Smooth muscle cell (in vitro differentiated cells): Measurements from ENCODE around the gene DOCK11. TPM values are rescaled to one million over a fixed set of nuclear protein-coding genes. Genes with fewer than 3 reads are reported as not detected.
"Not testable (repeated sequence)": the region's sequence is repeated elsewhere in the genome, so short reads cannot be mapped to it uniquely, and the experiment has no call there.

Experiments used
- DNase-seq: peaks from one replicate; lab custom pipeline; 2025; ENCODE audit not compliant: unreplicated experiment; lab: John Stamatoyannopoulos, UW
- H2AFZ ChIP-seq: fragments of 200-600 bp; sonication (generic); 2 replicates; pipeline ENCODE4 v1.6.0; 2016; ENCODE audit warnings: antibody characterized with exemption, low read depth, mild to moderate bottlenecking
- H3F3A ChIP-seq: fragments of 200-600 bp; sonication (generic); 2 replicates; pipeline ENCODE4 v1.6.0; 2017; ENCODE audit warnings: antibody characterized with exemption, low read depth
- H3K27ac ChIP-seq: fragments of 200-600 bp; sonication (generic); 2 replicates; pipeline ENCODE4 v1.5.1; 2016; ENCODE audit warnings: low read depth, mild to moderate bottlenecking
- H3K27me3 ChIP-seq: fragments of 200-600 bp; sonication (generic); 2 replicates; pipeline ENCODE4 v1.6.1; 2016; ENCODE audit warnings: low read depth, mild to moderate bottlenecking
- H3K36me3 ChIP-seq: fragments of 200-600 bp; sonication (generic); 2 replicates; pipeline ENCODE4 v1.5.1; 2016; ENCODE audit warnings: low read depth
- H3K4me1 ChIP-seq: fragments of 200-600 bp; sonication (generic); 2 replicates; pipeline ENCODE4 v1.5.1; 2016; ENCODE audit warnings: low read depth
- H3K4me2 ChIP-seq: fragments of 200-600 bp; sonication (generic); 2 replicates; pipeline ENCODE4 v1.6.0; 2016; ENCODE audit warnings: mild to moderate bottlenecking
- H3K4me3 ChIP-seq: fragments of 200-600 bp; sonication (generic); 2 replicates; pipeline ENCODE4 v1.5.1; 2016; ENCODE audit warnings: mild to moderate bottlenecking
- H3K79me2 ChIP-seq: fragments of 200-600 bp; sonication (generic); 2 replicates; pipeline ENCODE4 v1.6.0; 2016; ENCODE audit warnings: low read depth, mild to moderate bottlenecking
- H3K9ac ChIP-seq: fragments of 200-600 bp; sonication (generic); 2 replicates; pipeline ENCODE4 v1.6.0; 2016; ENCODE audit warnings: low read depth
- H3K9me3 ChIP-seq: fragments of 200-600 bp; sonication (generic); replicated peaks from 2 replicates; pipeline ENCODE4 v1.5.1; 2016; ENCODE audit warnings: low read depth
- H4K20me1 ChIP-seq: fragments of 200-600 bp; sonication (generic); 2 replicates; pipeline ENCODE4 v1.6.0; 2016; ENCODE audit warnings: low read depth
- WGBS: methylation state at CpG from one replicate; pipeline ENCODE4 v1.1.7; 2016; ENCODE audit warnings: low lambda C conversion rate; 5-methylcytosine and 5-hydroxymethylcytosine counted together
- polyA plus RNA-seq: library from polyadenylated mRNA; unstranded; fragments of >200 nt; fragmentation: Nextera tagmentation; extraction: Ambion mirVana; gene quantifications from 2 replicates; pipeline ENCODE4 v1.2.1, GENCODE V29; 2016
- total RNA-seq: library from RNA; depleted of rRNA; stranded (reverse); fragments of >200 nt; gene quantifications from 2 replicates; pipeline ENCODE4 v1.2.3, GENCODE V29; 2014
- TF ChIP-seq, protein P1 (sequence below): fragments of 200-600 bp; sonication (generic); IDR thresholded peaks from 2 replicates; pipeline ENCODE4 v1.5.1; 2017; ENCODE audit warnings: borderline replicate concordance, mild to moderate bottlenecking, antibody characterized with exemption; ENCODE audit not compliant: insufficient read depth, poor library complexity, severe bottlenecking

Gene DOCK11
- total and polyA plus RNA-seq, 2 experiments from 2014 or later, result 2.3 to 2.6 TPM

DNA sequence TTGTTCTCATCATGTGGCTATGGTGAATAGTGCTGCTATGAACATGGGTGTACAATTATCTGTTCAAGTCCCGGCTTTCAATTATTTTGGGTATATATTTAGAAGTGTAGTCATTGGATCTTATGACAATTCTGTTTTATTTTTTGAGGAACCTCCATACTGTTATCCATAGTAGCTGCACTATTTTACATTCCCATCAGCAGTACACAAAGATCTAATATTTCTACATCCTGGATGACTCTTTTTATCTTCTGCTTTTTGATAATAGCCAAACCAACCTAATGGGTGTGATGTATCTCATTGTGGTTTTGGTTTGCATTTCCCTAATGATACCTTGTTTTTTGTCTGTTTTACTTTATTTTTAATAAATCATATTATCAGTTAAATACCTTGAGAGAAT is 218.9 kb downstream of the DOCK11 start:
- no peak overlapping the region for H2AFZ ChIP-seq
- no peak overlapping the region for H3K4me3 ChIP-seq
- H3F3A ChIP-seq, result no peaks in the 10 kb centered on the region
- DNase-seq, result no peak
- no peak overlapping the region for H3K27ac ChIP-seq
- H3K9me3 ChIP-seq, result no peaks in the 10 kb centered on the region
- 97% methylated on average over 1 of the region's 1 CpG for WGBS
- TF ChIP-seq, protein P1, sequence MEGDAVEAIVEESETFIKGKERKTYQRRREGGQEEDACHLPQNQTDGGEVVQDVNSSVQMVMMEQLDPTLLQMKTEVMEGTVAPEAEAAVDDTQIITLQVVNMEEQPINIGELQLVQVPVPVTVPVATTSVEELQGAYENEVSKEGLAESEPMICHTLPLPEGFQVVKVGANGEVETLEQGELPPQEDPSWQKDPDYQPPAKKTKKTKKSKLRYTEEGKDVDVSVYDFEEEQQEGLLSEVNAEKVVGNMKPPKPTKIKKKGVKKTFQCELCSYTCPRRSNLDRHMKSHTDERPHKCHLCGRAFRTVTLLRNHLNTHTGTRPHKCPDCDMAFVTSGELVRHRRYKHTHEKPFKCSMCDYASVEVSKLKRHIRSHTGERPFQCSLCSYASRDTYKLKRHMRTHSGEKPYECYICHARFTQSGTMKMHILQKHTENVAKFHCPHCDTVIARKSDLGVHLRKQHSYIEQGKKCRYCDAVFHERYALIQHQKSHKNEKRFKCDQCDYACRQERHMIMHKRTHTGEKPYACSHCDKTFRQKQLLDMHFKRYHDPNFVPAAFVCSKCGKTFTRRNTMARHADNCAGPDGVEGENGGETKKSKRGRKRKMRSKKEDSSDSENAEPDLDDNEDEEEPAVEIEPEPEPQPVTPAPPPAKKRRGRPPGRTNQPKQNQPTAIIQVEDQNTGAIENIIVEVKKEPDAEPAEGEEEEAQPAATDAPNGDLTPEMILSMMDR, result no peak
- H4K20me1 ChIP-seq, result no peaks in the 10 kb centered on the region
- H3K27me3 ChIP-seq, result no peaks in the 10 kb centered on the region
- H3K4me1 ChIP-seq, result no peaks in the 10 kb centered on the region
- no peaks in the 10 kb centered on the region for H3K79me2 ChIP-seq
- no peaks in the 10 kb centered on the region for H3K36me3 ChIP-seq
- no peak overlapping the region for H3K4me2 ChIP-seq
- H3K9ac ChIP-seq, result no peak overlapping the region

DNA sequence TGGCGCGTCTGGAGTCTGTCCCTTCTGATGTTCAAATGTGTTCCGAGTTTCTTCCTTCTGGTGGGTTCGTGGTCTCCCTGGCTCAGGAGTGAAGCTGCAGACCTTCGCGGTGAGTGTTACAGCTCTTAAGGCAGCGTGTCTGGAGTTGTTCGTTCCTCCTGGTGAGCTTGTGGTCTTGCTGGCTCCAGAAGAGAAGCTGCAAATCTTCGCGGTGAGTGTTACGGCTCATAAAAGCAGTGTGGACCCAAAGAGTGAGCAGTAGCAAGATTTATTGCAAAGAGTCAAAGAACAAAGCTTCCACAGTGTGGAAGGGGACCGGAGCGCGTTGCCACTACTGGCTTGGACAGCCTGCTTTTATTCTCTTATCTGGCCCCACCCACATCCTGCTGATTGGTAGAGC is 220.3 kb downstream of the DOCK11 start:
- not testable (repeated sequence) for H3K27me3 ChIP-seq, H3K4me2 ChIP-seq, H3K79me2 ChIP-seq, H3K9ac ChIP-seq, H3K4me1 ChIP-seq, H3K9me3 ChIP-seq, H3F3A ChIP-seq, H3K27ac ChIP-seq, H3K4me3 ChIP-seq, H3K36me3 ChIP-seq, DNase-seq, H4K20me1 ChIP-seq, H2AFZ ChIP-seq
- 76% methylated on average over 14 of the region's 14 CpGs for WGBS

DNA sequence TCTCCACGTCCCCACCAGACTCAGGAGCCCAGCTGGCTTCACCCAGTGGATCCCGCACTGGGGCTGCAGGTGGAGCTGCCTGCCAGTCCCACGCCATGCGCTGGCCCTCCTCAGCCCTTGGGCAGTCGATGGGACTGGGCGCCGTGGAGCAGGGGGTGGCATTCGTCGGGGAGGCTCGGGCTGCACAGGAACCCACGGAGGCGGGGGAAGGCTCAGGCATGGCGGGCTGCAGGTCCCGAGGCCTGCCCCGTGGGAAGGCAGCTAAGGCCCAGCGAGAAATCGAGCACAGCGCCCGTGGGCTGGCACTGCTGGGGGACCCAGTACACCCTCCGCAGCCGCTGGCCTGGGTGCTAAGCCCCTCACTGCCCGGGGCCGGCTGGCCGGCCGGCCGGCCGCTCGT is 221.2 kb downstream of the DOCK11 start:
- H3K4me2 ChIP-seq, H3F3A ChIP-seq, H3K27me3 ChIP-seq, H3K79me2 ChIP-seq, H3K36me3 ChIP-seq, H4K20me1 ChIP-seq, DNase-seq, H3K4me1 ChIP-seq, H3K27ac ChIP-seq, H3K9ac ChIP-seq, H3K9me3 ChIP-seq, H3K4me3 ChIP-seq, H2AFZ ChIP-seq: not testable (repeated sequence)
- 94% methylated on average over 19 of the region's 28 CpGs for WGBS

DNA sequence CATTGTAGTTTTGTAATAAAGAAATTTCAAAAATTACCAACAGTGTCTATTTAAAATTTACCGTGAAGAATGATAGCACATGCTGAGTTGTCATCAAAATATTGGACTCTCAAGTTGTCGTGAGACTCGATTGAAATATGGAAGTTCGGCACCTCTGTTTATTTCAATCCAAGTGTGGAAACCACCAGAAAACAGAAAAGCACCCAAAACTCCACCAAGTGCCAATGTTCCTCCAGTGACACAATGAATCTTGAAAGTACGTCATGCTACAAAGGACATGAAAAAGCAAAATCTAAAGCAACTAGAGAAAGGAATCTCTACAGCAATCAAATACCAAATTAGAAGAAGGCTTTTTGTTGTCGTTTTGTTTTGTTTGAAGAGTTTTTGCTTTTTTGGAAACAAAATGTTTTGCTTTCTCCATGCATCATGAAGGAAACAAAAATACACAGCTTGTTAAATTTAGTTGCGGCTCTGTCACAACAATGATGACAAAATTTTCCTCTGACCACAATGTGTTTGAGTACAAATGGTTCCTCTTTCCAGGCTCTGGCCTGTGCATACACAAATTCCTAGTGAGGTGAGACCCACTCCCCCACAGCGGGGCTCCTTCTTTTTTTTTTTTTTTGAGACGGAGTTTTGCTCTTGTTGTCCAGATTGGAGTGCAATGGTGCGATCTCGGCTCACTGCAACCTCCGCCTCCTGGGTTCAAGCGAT is 222.2 kb downstream of the DOCK11 start:
- Histone ChIP-seq H3K4me1 (no peaks in the 10 kb centered on the region), H3K9me3 (no peaks in the 10 kb centered on the region), H3K4me2 (no peak overlapping the region), H3F3A (no peaks in the 10 kb centered on the region), H3K79me2 (no peaks in the 10 kb centered on the region), H3K9ac (no peak overlapping the region), H4K20me1 (no peaks in the 10 kb centered on the region), H3K27me3 (no peaks in the 10 kb centered on the region), H3K27ac (no peak overlapping the region), H3K4me3 (no peak overlapping the region), H3K36me3 (no peaks in the 10 kb centered on the region), H2AFZ (no peak overlapping the region)
- DNase-seq, result no peak
- 87% methylated on average over 13 of the region's 13 CpGs for WGBS
- TF ChIP-seq, protein P1, result no peak
